ENCODE results near the gene CDH1. TPM values are rescaled to one million over a fixed set of nuclear protein-coding genes. Genes with fewer than 3 reads are reported as not detected.
"Not testable (repeated sequence)": the region's sequence is repeated elsewhere in the genome, so short reads cannot be mapped to it uniquely, and the experiment has no call there.

Gene CDH1
- total RNA-seq, 2 experiments from 2014 or later: 0.06 to 0.69 TPM

DNA sequence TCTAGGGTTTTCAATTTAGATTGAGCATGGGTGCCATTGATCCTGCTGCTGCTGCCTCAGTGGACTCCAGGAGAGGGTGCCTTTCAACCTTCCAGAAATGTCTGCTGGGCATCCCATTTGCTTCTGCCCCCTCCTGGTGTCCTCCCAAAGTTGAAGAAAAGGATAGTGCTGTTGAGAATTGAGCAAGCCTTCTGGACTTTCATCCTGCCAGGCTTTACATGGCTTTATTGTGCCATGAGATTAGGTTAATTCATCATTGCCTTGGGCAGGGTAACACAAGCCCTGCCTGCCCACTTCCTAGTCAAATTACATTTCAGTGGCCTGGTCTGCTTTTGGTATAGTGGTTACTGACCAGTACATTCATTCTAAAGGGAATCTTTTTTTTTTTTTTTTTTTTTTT is 88.3 kb downstream of the CDH1 start:
- CTCF ChIA-PET: interaction anchor here (1.7 kb wide), 1 partner anchor 17 kb away, joined by 3 read pairs; no protein-coding TSS in a partner anchor
- H3K9me3 Mint-ChIP-seq: no peaks in the 10 kb centered on the region
- no peak overlapping the region for H3K4me3 Mint-ChIP-seq
- no peaks in the 10 kb centered on the region for H3K4me1 Mint-ChIP-seq
- peaks cover 1% of the 10 kb centered on the region for H3K27me3 Mint-ChIP-seq
- no peak for DNase-seq
- POLR2A ChIA-PET: no interaction called here
- H3K36me3 Mint-ChIP-seq (ENCODE audit: low read depth): no peaks in the 10 kb centered on the region
- no peak overlapping the region for H3K27ac Mint-ChIP-seq

DNA sequence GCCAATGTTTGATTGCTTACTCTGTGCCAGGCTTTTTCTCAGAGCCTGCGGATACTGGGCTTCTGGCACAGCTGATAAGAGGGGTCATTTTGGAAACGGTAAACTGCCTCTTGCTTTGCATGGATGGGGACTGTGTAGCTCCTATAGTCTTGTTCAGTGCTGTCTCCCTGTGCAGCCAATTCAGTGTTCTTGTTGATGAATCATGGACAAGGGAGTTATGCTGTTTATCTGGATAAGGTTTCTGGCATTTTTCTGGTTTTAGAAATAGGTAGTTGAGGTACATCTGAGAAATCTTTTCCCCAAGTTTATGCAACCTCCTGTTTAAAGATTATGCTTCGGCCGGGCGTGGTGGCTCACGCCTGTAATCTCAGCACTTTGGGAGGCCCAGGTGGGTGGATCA is 89.6 kb downstream of the CDH1 start:
- H3K4me3 Mint-ChIP-seq: no peak overlapping the region
- peaks cover 1% of the 10 kb centered on the region for H3K27me3 Mint-ChIP-seq
- CTCF ChIA-PET: interaction anchor here (0.8 to 1.7 kb wide), 2 partner anchors 15 to 283 kb away, joined by 3 read pairs; no protein-coding TSS in a partner anchor
- no peaks in the 10 kb centered on the region for H3K9me3 Mint-ChIP-seq
- no peaks in the 10 kb centered on the region for H3K4me1 Mint-ChIP-seq
- no peak for DNase-seq
- POLR2A ChIA-PET: no interaction called here
- no peak overlapping the region for H3K27ac Mint-ChIP-seq
- no peaks in the 10 kb centered on the region for H3K36me3 Mint-ChIP-seq (ENCODE audit: low read depth)

DNA sequence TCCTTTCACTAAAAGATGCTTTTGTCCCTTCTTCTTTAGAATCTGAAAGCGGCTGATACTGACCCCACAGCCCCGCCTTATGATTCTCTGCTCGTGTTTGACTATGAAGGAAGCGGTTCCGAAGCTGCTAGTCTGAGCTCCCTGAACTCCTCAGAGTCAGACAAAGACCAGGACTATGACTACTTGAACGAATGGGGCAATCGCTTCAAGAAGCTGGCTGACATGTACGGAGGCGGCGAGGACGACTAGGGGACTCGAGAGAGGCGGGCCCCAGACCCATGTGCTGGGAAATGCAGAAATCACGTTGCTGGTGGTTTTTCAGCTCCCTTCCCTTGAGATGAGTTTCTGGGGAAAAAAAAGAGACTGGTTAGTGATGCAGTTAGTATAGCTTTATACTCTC is 96.2 kb downstream of the CDH1 start:
- Mint-ChIP-seq H3K27me3 (peaks cover 1% of the 10 kb centered on the region), H3K9me3 (no peaks in the 10 kb centered on the region), H3K4me1 (peaks cover 3% of the 10 kb centered on the region), H3K27ac (no peak overlapping the region), H3K36me3 (ENCODE audit: low read depth) (no peaks in the 10 kb centered on the region), H3K4me3 (no peak overlapping the region)
- ChIA-PET POLR2A (no interaction called here), CTCF (interaction anchor here (0.8 to 1.7 kb wide), 2 partner anchors 11 to 107 kb away, joined by 3 to 4 read pairs; no protein-coding TSS in a partner anchor)
- DNase-seq: no peak

DNA sequence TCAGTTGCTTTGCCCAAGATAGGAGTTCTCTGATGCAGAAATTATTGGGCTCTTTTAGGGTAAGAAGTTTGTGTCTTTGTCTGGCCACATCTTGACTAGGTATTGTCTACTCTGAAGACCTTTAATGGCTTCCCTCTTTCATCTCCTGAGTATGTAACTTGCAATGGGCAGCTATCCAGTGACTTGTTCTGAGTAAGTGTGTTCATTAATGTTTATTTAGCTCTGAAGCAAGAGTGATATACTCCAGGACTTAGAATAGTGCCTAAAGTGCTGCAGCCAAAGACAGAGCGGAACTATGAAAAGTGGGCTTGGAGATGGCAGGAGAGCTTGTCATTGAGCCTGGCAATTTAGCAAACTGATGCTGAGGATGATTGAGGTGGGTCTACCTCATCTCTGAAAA is 97.5 kb downstream of the CDH1 start:
- Mint-ChIP-seq H3K27ac (no peak overlapping the region), H3K4me3 (no peak overlapping the region), H3K4me1 (peaks cover 3% of the 10 kb centered on the region), H3K9me3 (no peaks in the 10 kb centered on the region), H3K27me3 (no peaks in the 10 kb centered on the region), H3K36me3 (ENCODE audit: low read depth) (no peaks in the 10 kb centered on the region)
- no peak for DNase-seq
- POLR2A ChIA-PET: no interaction called here
- CTCF ChIA-PET: interaction anchor here (0.6 to 1.7 kb wide), 2 partner anchors 10 to 515 kb away, joined by 3 to 4 read pairs; no protein-coding TSS in a partner anchor

DNA sequence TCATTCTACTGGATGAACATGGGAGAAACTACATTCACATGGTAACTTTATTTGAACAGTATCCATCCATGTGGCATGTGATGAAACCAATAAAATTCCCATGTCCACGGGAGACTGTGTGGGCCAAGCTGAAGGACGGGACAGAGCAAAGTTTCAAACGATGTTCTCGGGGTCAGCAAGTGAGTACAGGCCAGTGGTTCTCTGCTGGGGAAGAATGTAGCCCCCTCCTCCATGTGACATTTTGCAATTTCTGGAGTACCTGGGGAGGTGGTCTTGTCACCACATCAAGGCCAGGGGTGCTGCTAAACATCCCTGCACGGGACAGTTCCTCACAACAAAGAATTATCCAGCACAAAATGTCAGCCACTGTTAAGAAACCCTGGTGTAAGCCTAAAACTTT is 98.9 kb downstream of the CDH1 start:
- H3K27me3 Mint-ChIP-seq: no peaks in the 10 kb centered on the region
- no peak overlapping the region for H3K27ac Mint-ChIP-seq
- H3K9me3 Mint-ChIP-seq: no peaks in the 10 kb centered on the region
- H3K4me3 Mint-ChIP-seq: no peak overlapping the region
- no peaks in the 10 kb centered on the region for H3K36me3 Mint-ChIP-seq (ENCODE audit: low read depth)
- H3K4me1 Mint-ChIP-seq: peaks cover 3% of the 10 kb centered on the region
- POLR2A ChIA-PET: no interaction called here
- no peak for DNase-seq
- CTCF ChIA-PET: interaction anchor here (0.6 kb wide), 1 partner anchor 12 kb away, joined by 3 read pairs; no protein-coding TSS in a partner anchor

DNA sequence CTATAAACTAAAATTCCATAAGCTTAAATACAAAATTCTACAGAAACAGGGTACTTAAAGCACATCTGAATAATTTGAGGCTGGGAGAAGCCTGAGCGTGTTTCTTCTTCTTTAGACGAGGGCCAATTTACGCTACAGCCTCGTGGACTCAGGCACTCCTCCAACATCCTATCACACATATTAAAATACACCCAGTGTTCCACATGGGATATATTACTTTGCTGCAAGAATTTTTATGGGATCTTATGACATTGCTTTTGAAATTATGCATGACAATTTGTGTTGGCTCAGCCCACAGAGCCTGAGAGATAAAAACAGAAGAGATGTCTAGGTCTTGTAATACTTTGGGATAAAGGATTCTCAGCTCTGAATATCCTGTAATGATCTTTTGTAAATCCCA is 102.7 kb downstream of the CDH1 start:
- Mint-ChIP-seq H3K4me1 (peaks cover 12% of the 10 kb centered on the region), H3K27ac (no peak overlapping the region), H3K4me3 (no peak overlapping the region), H3K9me3 (no peaks in the 10 kb centered on the region), H3K27me3 (no peaks in the 10 kb centered on the region), H3K36me3 (ENCODE audit: low read depth) (no peaks in the 10 kb centered on the region)
- CTCF ChIA-PET: no interaction called here
- POLR2A ChIA-PET: no interaction called here
- DNase-seq: no peak

DNA sequence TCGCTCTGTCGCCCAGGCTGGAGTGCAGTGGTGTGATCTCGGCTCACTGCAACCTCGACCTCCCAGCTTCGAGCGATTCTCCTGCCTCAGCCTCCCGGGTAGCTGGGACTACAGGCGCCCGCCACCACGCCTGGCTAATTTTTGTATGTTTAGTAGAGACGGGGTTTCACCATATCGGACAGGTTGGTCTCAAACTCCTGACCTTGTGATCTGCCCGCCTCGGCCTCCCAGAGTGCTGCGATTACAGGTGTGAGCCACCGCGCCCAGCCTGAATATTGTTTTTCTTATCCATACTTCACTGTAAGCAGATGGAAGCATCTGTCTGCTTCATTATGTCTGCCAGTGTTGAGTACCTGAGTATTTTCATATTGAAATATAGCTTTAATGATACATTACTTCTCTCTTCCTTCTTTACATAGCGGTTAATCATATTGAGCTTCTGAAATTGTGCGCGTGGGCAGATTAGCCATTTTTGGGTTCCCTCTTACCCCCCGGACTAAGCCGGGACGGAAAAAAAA is 105.9 kb downstream of the CDH1 start:
- POLR2A ChIA-PET: interaction anchor here (0.6 kb wide), 1 partner anchor 313 kb away, joined by 3 read pairs; no protein-coding TSS in a partner anchor
- Mint-ChIP-seq H3K27ac (peak overlapping the region; percentile 94), H3K4me1 (peaks cover 29% of the 10 kb centered on the region), H3K4me3 (peak overlapping the region; percentile 94)
- CTCF ChIA-PET: interaction anchor here (1.0 to 2.0 kb wide), 4 partner anchors 14 to 314 kb away, joined by 3 to 5 read pairs (median 4); no protein-coding TSS in a partner anchor
- not testable (repeated sequence) for H3K36me3 Mint-ChIP-seq (ENCODE audit: low read depth); H3K27me3 Mint-ChIP-seq; DNase-seq; H3K9me3 Mint-ChIP-seq

DNA sequence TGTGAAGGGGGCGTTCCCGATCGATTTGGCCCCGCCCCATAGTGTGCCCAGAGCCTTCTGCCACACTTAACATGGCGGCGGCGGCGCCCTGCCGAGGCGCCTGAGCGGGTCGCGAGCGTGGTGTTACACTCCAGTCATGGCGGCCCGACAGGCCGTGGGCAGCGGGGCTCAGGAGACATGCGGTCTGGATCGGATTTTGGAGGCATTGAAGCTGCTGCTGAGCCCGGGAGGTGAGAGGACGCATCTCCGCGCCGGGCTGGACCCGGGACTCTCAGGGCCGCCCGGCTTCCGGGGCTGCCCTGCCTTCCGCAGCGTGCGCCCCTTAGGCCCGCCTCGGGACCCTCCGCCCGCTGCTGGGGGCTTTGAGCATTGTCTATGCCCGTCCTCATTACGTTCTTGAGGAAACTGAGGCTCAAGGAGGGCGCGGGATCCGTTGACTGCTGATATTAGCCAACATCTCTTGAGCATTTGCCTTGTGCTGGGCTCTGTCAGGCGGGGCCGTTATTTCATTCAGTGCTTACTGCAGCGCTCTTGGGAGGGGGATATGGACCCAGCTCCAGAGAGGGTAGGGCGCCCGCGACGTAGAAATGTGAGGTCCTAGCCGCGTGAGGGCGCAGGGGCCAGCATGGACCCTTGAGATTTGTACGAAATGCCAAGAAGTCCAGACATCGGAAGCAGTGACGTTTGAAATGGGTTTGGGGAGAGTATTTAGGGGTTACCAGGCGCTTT is 106.6 kb downstream of the CDH1 start, which contains the start of gene TANGO6:
Gene TANGO6 (plus strand): TSS at position 50 of the 729 bp plus-strand sequence. CDS start 87 bp downstream, at position 137.
- H3K4me3 Mint-ChIP-seq: peak within 1 kb of the TSS; percentile 94
- CTCF ChIA-PET: interaction anchor here (0.5 to 2.0 kb wide), 8 partner anchors 10 to 315 kb away, joined by 3 to 5 read pairs (median 3); no protein-coding TSS in a partner anchor
- POLR2A ChIA-PET: no interaction called here
- DNase-seq: peak; percentile 89
- peak within 1 kb of the TSS; percentile 94 for H3K27ac Mint-ChIP-seq
- H3K36me3 Mint-ChIP-seq (ENCODE audit: low read depth): no peaks in the 10 kb centered on the region
- no peaks in the 10 kb centered on the region for H3K27me3 Mint-ChIP-seq
- peaks cover 31% of the 10 kb centered on the region for H3K4me1 Mint-ChIP-seq
- H3K9me3 Mint-ChIP-seq: no peaks in the 10 kb centered on the region

DNA sequence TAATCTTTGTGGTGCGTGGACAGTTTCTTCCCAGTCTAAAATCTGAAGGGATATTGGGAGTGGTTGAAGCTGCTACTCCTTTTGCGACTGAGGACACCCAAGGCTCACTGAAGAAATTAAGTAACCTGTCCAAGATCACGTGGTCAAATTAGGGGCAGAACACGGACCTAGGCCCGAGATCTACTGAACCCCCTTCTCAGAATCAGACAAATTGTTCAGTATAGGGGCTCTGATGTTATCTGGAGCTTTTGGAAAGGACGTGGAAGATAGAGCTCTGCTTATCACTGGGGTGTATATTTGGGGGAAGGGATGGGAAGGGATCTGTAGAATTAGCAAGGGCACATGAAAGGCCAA is 107.1 kb downstream of the CDH1 start:
- CTCF ChIA-PET: interaction anchor here (0.6 to 2.0 kb wide), 5 partner anchors 10 to 315 kb away, joined by 3 to 5 read pairs (median 4); no protein-coding TSS in a partner anchor
- Mint-ChIP-seq H3K27me3 (no peaks in the 10 kb centered on the region), H3K36me3 (ENCODE audit: low read depth) (no peaks in the 10 kb centered on the region), H3K4me1 (peaks cover 33% of the 10 kb centered on the region), H3K9me3 (no peaks in the 10 kb centered on the region), H3K4me3 (peak overlapping the region; percentile 94), H3K27ac (peak overlapping the region; percentile 94)
- POLR2A ChIA-PET: no interaction called here
- DNase-seq: no peak

DNA sequence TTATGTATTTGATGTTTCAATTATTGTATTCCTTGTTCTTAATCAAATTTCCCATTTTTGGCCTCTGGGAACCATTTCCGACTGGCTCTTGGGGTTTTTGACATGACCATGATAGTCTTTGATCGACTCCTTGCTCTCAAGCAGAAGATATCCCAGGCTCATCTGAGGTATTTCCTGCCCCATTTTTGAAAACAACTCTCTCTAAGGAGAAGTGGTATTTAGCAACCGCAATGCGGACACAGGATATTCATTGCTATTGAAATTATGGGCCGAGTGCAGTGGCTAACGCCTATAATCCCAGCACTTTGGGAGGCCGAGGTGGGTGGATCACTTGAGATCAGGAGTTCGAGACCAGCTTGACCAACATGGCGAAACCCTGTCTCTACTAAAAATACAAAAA is 111.7 kb downstream of the CDH1 start:
- H3K36me3 Mint-ChIP-seq (ENCODE audit: low read depth): no peaks in the 10 kb centered on the region
- ChIA-PET POLR2A (no interaction called here), CTCF (no interaction called here)
- no peak overlapping the region for H3K4me3 Mint-ChIP-seq
- no peak for DNase-seq
- H3K27me3 Mint-ChIP-seq: no peaks in the 10 kb centered on the region
- H3K27ac Mint-ChIP-seq: no peak overlapping the region
- H3K9me3 Mint-ChIP-seq: no peaks in the 10 kb centered on the region
- H3K4me1 Mint-ChIP-seq: peaks cover 32% of the 10 kb centered on the region

DNA sequence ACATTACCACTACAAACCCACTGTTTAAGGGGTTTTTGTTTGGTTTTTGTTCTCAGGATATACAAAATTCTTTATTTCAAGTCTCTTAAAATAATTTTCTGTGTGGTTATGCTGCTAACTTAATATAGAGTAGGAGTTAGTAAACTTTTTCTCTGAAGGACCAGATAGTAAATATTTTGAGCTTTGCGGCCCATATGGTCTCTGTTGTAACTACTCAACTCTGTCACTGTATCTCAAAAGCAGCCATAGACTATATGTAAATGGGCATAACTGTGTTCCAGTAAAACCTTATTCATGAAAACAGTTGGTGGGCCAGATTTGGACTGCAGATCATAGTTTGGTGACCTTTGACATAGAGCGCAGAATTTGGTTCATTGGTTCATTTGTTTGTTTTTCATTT is 113.4 kb downstream of the CDH1 start:
- Mint-ChIP-seq H3K27ac (no peak overlapping the region), H3K4me1 (peaks cover 21% of the 10 kb centered on the region), H3K36me3 (ENCODE audit: low read depth) (peaks cover 3% of the 10 kb centered on the region), H3K4me3 (no peak overlapping the region), H3K27me3 (no peaks in the 10 kb centered on the region), H3K9me3 (no peaks in the 10 kb centered on the region)
- ChIA-PET POLR2A (no interaction called here), CTCF (interaction anchor here (0.6 kb wide), 1 partner anchor 199 kb away, joined by 4 read pairs; no protein-coding TSS in a partner anchor)
- DNase-seq: no peak

DNA sequence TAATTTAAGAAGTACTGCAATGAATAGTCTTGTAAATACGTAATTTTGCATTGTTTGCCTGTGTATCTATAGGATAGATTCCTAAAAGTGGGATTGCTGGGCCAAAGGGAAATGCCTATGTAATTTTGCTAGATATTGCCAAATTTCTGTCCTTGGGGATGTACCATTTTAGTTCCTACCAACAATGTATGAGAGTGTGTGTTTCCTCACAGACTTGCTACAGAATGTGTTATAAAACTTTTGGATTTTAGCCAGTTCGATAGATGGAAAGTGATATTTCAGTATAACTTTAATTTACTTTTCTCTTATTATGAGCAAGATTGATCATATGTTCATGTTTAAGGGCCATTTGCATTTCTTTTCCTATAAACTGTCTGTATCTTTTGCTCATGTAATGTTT is 114.5 kb downstream of the CDH1 start:
- CTCF ChIA-PET: no interaction called here
- Mint-ChIP-seq H3K27ac (no peak overlapping the region), H3K27me3 (no peaks in the 10 kb centered on the region), H3K9me3 (no peaks in the 10 kb centered on the region), H3K4me1 (peaks cover 18% of the 10 kb centered on the region), H3K4me3 (no peak overlapping the region), H3K36me3 (ENCODE audit: low read depth) (peaks cover 3% of the 10 kb centered on the region)
- POLR2A ChIA-PET: no interaction called here
- no peak for DNase-seq

DNA sequence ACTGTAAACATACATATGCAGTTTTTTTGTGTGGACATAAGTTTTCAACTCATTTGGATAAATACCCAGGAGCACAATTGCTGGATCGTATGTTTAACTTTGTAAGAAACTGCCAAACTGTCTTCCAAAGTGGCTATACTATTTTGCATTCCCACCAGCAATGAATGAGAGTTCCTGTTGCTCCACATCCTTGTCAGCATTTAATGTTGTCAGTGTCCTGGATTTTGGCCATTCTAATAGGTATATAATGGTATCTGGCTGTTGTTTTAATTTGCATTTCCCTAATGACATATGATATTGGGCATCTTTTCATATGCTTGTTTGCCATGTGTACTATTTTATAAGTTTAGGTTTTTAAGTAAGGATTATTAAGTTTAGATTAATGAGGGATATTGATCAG is 120.4 kb downstream of the CDH1 start:
- H3K9me3 Mint-ChIP-seq: no peaks in the 10 kb centered on the region
- H3K36me3 Mint-ChIP-seq (ENCODE audit: low read depth): peaks cover 9% of the 10 kb centered on the region
- no peak overlapping the region for H3K27ac Mint-ChIP-seq
- H3K4me1 Mint-ChIP-seq: no peaks in the 10 kb centered on the region
- no peaks in the 10 kb centered on the region for H3K27me3 Mint-ChIP-seq
- no peak for DNase-seq
- ChIA-PET POLR2A (no interaction called here), CTCF (no interaction called here)
- no peak overlapping the region for H3K4me3 Mint-ChIP-seq
